IMR-90 (cell line): ENCODE results near the gene NAV2. TPM values are rescaled to one million over a fixed set of nuclear protein-coding genes. Genes with fewer than 3 reads are reported as not detected.

Experiments used
- ATAC-seq: fragments of 200-7000 bp; cut with Tn5 transposase; 2 replicates; pipeline ENCODE4 v1.9.1; 2020; ENCODE audit warnings: low read depth, mild to moderate bottlenecking, moderate library complexity
- BruUV-seq: library from RNA; stranded (reverse); fragments of 400-500 nt; replicated peaks from 2 replicates; lab custom pipeline; 2021; lab: Mats Ljungman, UMichigan
- CTCF ChIA-PET: fragments of 300-600 bp; formaldehyde crosslinking; extraction: SDS; loops from one replicate; lab custom pipeline; 2021; ENCODE audit warnings: antibody characterized with exemption; lab: Yijun Ruan, JAX
- POLR2A ChIA-PET: fragments of 300-600 bp; sonication (Branson Sonifier 250); formaldehyde crosslinking; loops from one replicate; lab custom pipeline; 2022; ENCODE audit warnings: antibody characterized with exemption; ENCODE audit not compliant: unreplicated experiment; lab: Charles Lee
- DNase-seq: peaks from one replicate; pipeline ENCODE4 v3.0.0; 2013
- H2AFZ ChIP-seq: replicated peaks from 2 replicates; pipeline ENCODE3; 2013; ENCODE audit warnings: low read length, mild to moderate bottlenecking; ENCODE audit not compliant: poor library complexity
- H2AK5ac ChIP-seq: 2 replicates; pipeline ENCODE4 v1.6.1; 2013; ENCODE audit warnings: low read depth, low read length, inconsistent platforms
- H2AK9ac ChIP-seq: replicated peaks from 2 replicates; pipeline ENCODE3; 2013; ENCODE audit warnings: mild to moderate bottlenecking, low read depth, low read length, moderate library complexity; ENCODE audit not compliant: poor library complexity
- H2BK120ac ChIP-seq: 2 replicates; pipeline ENCODE4 v1.6.1; 2013; ENCODE audit warnings: low read depth, low read length, inconsistent platforms
- H2BK15ac ChIP-seq: 3 replicates; pipeline ENCODE4 v1.6.1; 2013; ENCODE audit warnings: low read depth, low read length, inconsistent platforms
- H2BK20ac ChIP-seq: 2 replicates; pipeline ENCODE4 v1.6.1; 2013; ENCODE audit warnings: low read depth, mild to moderate bottlenecking, inconsistent platforms, low read length, moderate library complexity
- H2BK5ac ChIP-seq: 2 replicates; pipeline ENCODE4 v1.6.1; 2013; ENCODE audit warnings: mild to moderate bottlenecking, low read depth, low read length, inconsistent platforms; ENCODE audit not compliant: poor library complexity, severe bottlenecking
- H3K14ac ChIP-seq: replicated peaks from 2 replicates; pipeline ENCODE4 v1.6.1; 2013; ENCODE audit warnings: low read depth, low read length, inconsistent platforms
- H3K18ac ChIP-seq: 2 replicates; pipeline ENCODE4 v1.6.1; 2013; ENCODE audit warnings: low read depth, low read length, control low read depth
- H3K23ac ChIP-seq: 2 replicates; pipeline ENCODE4 v1.6.1; 2013; ENCODE audit warnings: low read depth, low read length, inconsistent platforms
- H3K27ac ChIP-seq: 2 replicates; pipeline ENCODE4 v1.5.1; 2013; ENCODE audit warnings: mild to moderate bottlenecking, control low read depth, low read length; ENCODE audit not compliant: insufficient read depth
- H3K27me3 ChIP-seq: 2 replicates; pipeline ENCODE4 v1.6.1; 2013; ENCODE audit warnings: low read length; ENCODE audit not compliant: control insufficient read depth, insufficient read depth
- H3K36me3 ChIP-seq: 2 replicates; pipeline ENCODE4 v1.6.1; 2013; ENCODE audit warnings: low read length, mixed read lengths; ENCODE audit not compliant: control insufficient read depth, insufficient read depth
- H3K4ac ChIP-seq: 2 replicates; pipeline ENCODE4 v1.6.1; 2013; ENCODE audit warnings: low read depth, low read length, inconsistent platforms
- H3K4me1 ChIP-seq: 2 replicates; pipeline ENCODE4 v1.6.1; 2013; ENCODE audit warnings: low read length, mixed read lengths; ENCODE audit not compliant: control insufficient read depth, insufficient read depth
- H3K4me2 ChIP-seq: 2 replicates; pipeline ENCODE4 v1.6.1; 2013; ENCODE audit warnings: low read depth, mild to moderate bottlenecking, control low read depth, low read length, moderate library complexity
- H3K4me3 ChIP-seq: 2 replicates; pipeline ENCODE4 v1.5.1; 2013; ENCODE audit warnings: low read depth, mild to moderate bottlenecking, control low read depth, low read length, moderate library complexity; ENCODE audit not compliant: insufficient read depth
- H3K56ac ChIP-seq: 2 replicates; pipeline ENCODE4 v1.6.1; 2013; ENCODE audit warnings: low read length, inconsistent platforms; ENCODE audit not compliant: insufficient read depth; ENCODE audit errors: extremely low read depth
- H3K79me1 ChIP-seq, 2 experiments: 2 replicates each; pipeline ENCODE4 v1.6.1; 2013; ENCODE audit warnings: low read length in 2 of 2, inconsistent platforms in 1 of 2, low read depth in 1 of 2
- H3K9ac ChIP-seq: 2 replicates; pipeline ENCODE4 v1.6.1; 2013; ENCODE audit warnings: low read depth, low read length, control low read depth
- H3K9me1 ChIP-seq: 2 replicates; pipeline ENCODE4 v1.6.1; 2013; ENCODE audit warnings: low read length, inconsistent platforms; ENCODE audit not compliant: insufficient read depth
- H3K9me3 ChIP-seq: 2 replicates; pipeline ENCODE4 v1.6.1; 2013; ENCODE audit warnings: low read length; ENCODE audit not compliant: control insufficient read depth, insufficient read depth
- H4K20me1 ChIP-seq: 2 replicates; pipeline ENCODE4 v1.6.1; 2013; ENCODE audit warnings: low read length, inconsistent platforms; ENCODE audit not compliant: insufficient read depth
- H4K5ac ChIP-seq: 2 replicates; pipeline ENCODE4 v1.6.1; 2013; ENCODE audit warnings: mild to moderate bottlenecking, low read depth, low read length, control low read depth
- H4K8ac ChIP-seq, 2 experiments: 2 replicates each; pipeline ENCODE4 v1.6.1; 2013; ENCODE audit warnings: low read depth in 2 of 2, low read length in 2 of 2, control low read depth in 1 of 2, inconsistent platforms in 1 of 2
- H4K91ac ChIP-seq: 2 replicates; pipeline ENCODE4 v1.6.1; 2013; ENCODE audit warnings: low read depth, low read length, inconsistent platforms; ENCODE audit not compliant: insufficient read depth
- CEBPB ChIP-seq: IDR thresholded peaks from 2 replicates; pipeline ENCODE4 v1.6.1; 2012; ENCODE audit warnings: low read depth, low read length, improper control_type of control experiment
- CTCF ChIP-seq: conservative IDR thresholded peaks from 2 replicates; pipeline ENCODE4 v1.5.1; 2012; ENCODE audit warnings: mild to moderate bottlenecking, low read depth, low read length, improper control_type of control experiment
- MAFK ChIP-seq: IDR thresholded peaks from 2 replicates; pipeline ENCODE4 v1.6.1; 2012; ENCODE audit warnings: low read depth, low read length, improper control_type of control experiment
- MXI1 ChIP-seq: IDR thresholded peaks from 2 replicates; pipeline ENCODE4 v1.6.1; 2012; ENCODE audit warnings: low read depth, mild to moderate bottlenecking, low read length, moderate library complexity, borderline replicate concordance
- NFE2L2 ChIP-seq: fragments of 150-350 bp; IDR thresholded peaks from 2 replicates; pipeline ENCODE4 v1.6.1; 2016; ENCODE audit warnings: low read depth, mild to moderate bottlenecking, low read length
- RAD21 ChIP-seq: IDR thresholded peaks from 2 replicates; pipeline ENCODE4 v1.6.1; 2012; ENCODE audit warnings: low read length, improper control_type of control experiment
- RFX5 ChIP-seq: IDR thresholded peaks from 2 replicates; pipeline ENCODE4 v1.8.0; 2012; ENCODE audit warnings: low read depth, mild to moderate bottlenecking, low read length, moderate library complexity
- SMC3 ChIP-seq: fragments of 150-350 bp; IDR thresholded peaks from 2 replicates; pipeline ENCODE4 v1.6.1; 2016; ENCODE audit warnings: low read depth, mild to moderate bottlenecking, antibody characterized with exemption, low read length, moderate library complexity
- WGBS, 2 experiments: methylation state at CpG; one replicate each; pipeline versions ENCODE4 v1.1.5 to v1.1.7; 2013; ENCODE audit warnings: missing lambda C conversion rate in 2 of 2; ENCODE audit not compliant: insufficient read length in 1 of 2; ENCODE audit errors: extremely low coverage in 2 of 2; 5-methylcytosine and 5-hydroxymethylcytosine counted together
- dilution Hi-C: fragments of 300-500 bp; cut with HindIII; formaldehyde crosslinking; loops from one replicate; pipeline ENCODE4 v1.14.3; 2018; ENCODE audit warnings: low sequenced_read_pairs; ENCODE audit not compliant: unreplicated experiment
- in situ Hi-C: fragments of 300-500 bp; cut with MboI; formaldehyde crosslinking; loops from 3 replicates; pipeline ENCODE4 v1.14.3; 2019; ENCODE audit warnings: low sequenced_read_pairs, inconsistent platforms, mixed read lengths
- intact Hi-C: fragments of 100-400 bp; cut with micrococcal nuclease; formaldehyde crosslinking; loops from 2 replicates; pipeline ENCODE4 v1.10.0; 2022
- polyA plus RNA-seq, 3 experiments: library from polyadenylated mRNA; depleted of rRNA; stranded (reverse); fragments of >200 nt; gene quantifications; 2 replicates each; pipeline ENCODE4 v1.2.3, GENCODE V29; 2012; ENCODE audit warnings: low replicate concordance in 1 of 3
- total RNA-seq: library from RNA; depleted of rRNA; stranded (reverse); fragments of >200 nt; gene quantifications from 2 replicates; pipeline ENCODE4 v1.2.3, GENCODE V29; 2012

Gene NAV2
- total and polyA plus RNA-seq, 2 of the 4 experiments (the other 2 are of a cell fraction): 4.5 to 12.6 TPM

GRCh38 chr11:19816817-19817216 is 104.2 kb downstream of the NAV2 start:
- Histone ChIP-seq H3K36me3 (no peaks in the 10 kb centered on the region), H4K5ac (no peak overlapping the region), H3K4me3 (no peak overlapping the region), H2AFZ (no peak overlapping the region), H2BK120ac (no peak overlapping the region), H3K14ac (no peak overlapping the region), H4K8ac (no peak overlapping the region), H2BK15ac (no peak overlapping the region), H2AK5ac (no peak overlapping the region), H3K18ac (no peak overlapping the region), H2BK5ac (no peak overlapping the region), H2BK20ac (no peak overlapping the region), H3K27ac (no peak overlapping the region), H3K27me3 (no peaks in the 10 kb centered on the region), H3K4ac (no peak overlapping the region), H4K20me1 (peaks cover 64% of the 10 kb centered on the region), H3K79me1 (peaks cover 58 to 64% of the 10 kb centered on the region in 2 experiments), H3K4me2 (no peak overlapping the region), H3K9me3 (no peaks in the 10 kb centered on the region), H3K4me1 (peaks cover 2% of the 10 kb centered on the region; the same call in 1 of the 2 replicates), H3K9ac (no peak overlapping the region), H3K23ac (no peak overlapping the region), H3K9me1 (peaks cover 9% of the 10 kb centered on the region; the same call in 1 of the 2 replicates), H4K91ac (no peak overlapping the region), H2AK9ac (no peak overlapping the region), H3K56ac (no peak overlapping the region)
- in situ Hi-C loops: no loop called here
- POLR2A ChIA-PET: no interaction called here
- DNase-seq: no peak
- no peak for ATAC-seq
- no peak for TF ChIP-seq CTCF
- TF ChIP-seq CEBPB: no peak
- no peak for TF ChIP-seq NFE2L2
- no peak for TF ChIP-seq SMC3
- no peak for TF ChIP-seq MXI1
- TF ChIP-seq RAD21: no peak
- no peak for TF ChIP-seq RFX5
- no peak for TF ChIP-seq MAFK
- no TSS peak for BruUV-seq
- dilution Hi-C loops: no loop called here
- CTCF ChIA-PET: no interaction called here
- intact Hi-C loops: no loop called here
- WGBS, 2 experiments: 100% methylated on average over 1 of the region's 4 CpGs; no CpG with 5 or more reads in 1 of the 2 experiments
